SHP77 treated with DMSO at 0.1 percent for 48 hours (cell line): Measurements from ENCODE around the gene MAPK1.
"Not testable (repeated sequence)": the region's sequence is repeated elsewhere in the genome, so short reads cannot be mapped to it uniquely, and the experiment has no call there.

Experiments
- DNase-seq: peaks from one replicate; lab custom pipeline; 2025; lab: John Stamatoyannopoulos, UW

The MAPK1 gene

DNA sequence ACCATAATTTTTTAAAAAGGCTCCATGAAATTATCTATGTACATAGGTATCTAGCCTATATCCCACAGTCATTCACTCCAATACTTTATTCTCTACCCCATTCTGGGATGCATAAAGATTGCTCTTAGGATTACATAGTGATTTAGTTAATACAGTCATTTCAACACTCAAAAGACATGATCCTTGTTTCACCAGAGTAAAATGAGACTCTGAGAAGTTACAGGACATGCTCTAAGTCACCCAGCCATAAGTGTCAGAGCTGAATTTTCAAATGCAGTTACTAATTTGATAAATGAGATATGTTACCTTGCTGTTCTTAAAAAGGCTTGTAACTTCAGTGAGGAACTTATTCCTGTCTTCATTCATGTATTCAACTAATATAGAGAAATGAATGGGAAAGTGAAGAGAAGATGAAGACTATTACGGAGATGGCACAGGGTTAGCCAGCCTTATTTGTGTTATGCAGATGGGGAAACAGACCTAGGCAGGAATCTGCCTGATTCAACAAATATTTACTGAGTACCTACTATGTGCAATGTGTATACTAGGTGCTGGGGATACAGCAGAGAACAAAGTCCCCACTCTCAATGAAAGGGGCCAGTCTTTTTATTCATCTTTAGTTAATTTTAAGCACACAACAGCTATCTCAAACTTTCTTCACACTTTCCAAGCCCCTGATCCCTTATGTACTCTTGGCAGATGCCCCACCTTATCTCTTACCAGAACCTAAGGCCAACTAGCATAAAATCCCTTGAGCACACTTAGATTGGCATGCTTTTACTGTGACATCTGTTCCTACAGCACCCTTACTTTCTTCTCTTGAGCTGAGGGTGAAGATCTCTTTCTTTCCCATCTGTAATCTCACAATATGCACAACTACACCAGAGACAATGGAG, 21.6 kb downstream of the MAPK1 start:
- no peak for DNase-seq

- DNase-seq, result no peak
Observed at GRCh38 chr22:21842946-21843345, 24.5 kb downstream of the MAPK1 start.

DNA sequence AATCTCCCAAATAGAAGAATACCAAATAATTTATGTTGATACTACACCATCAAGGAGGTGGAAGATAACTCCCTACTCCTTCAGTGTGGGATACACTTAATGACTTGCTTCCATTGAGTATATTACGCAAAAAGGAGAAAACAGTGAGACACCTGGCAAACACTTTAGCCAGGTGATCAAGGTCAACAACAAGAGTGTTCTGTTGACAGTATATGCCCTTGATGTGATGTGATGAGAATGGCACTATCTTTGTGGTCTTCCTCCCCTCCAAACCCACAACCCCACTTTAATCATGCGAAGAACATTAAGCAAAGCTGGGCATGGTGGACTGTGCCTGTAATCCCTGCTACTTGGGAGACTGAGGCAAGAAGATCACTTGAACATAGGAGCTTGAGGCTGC, 26.0 kb downstream of the MAPK1 start:
- no peak for DNase-seq

- DNase-seq, result no peak
Observed at GRCh38 chr22:21840236-21840823, 27.1 kb downstream of the MAPK1 start.

DNA sequence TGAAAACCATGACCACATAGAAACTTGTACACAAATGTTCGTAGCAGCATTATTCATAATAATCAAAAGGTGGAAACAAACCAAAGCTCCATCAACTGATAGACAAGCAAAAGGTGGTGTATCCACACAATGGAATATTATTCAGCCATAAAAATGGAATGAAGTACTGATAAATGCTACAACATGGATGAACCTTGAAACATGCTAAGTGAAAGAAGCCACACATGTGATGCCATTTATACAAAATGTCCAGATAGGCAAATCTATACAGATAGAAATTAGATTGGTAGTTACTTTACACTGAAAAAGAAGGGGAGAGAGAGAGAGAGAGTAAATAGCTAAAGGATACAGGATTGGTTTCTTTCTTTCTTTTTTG, 27.7 kb downstream of the MAPK1 start:
- no peak for DNase-seq

- not testable (repeated sequence) for DNase-seq
Observed at GRCh38 chr22:21839104-21839764, 28.2 kb downstream of the MAPK1 start.

GRCh38 chr22:21837248-21837979, 30.0 kb downstream of the MAPK1 start:
- DNase-seq, result no peak

DNA sequence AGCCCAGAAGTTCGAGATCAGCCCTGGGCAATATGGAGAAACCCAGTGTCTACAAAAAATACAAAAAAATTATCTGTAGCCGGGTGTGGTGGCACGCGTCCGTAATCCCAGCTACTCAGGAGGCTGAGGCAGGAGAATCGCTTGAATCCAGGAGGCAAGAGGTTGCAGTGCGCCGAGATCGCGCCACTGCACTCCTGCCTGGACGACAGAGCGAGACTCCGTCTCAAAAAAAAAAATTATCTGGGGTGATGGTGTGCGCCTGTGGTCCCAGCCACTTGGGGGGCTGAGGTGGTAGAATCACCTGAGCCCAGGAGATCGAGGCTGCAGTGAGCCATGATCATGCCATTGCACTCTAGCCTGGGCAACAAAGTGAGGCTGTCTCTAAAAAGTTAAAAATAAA, 31.0 kb downstream of the MAPK1 start:
- not testable (repeated sequence) for DNase-seq

- DNase-seq, result no peak
Observed at GRCh38 chr22:21835378-21835777, 32.1 kb downstream of the MAPK1 start.

DNA sequence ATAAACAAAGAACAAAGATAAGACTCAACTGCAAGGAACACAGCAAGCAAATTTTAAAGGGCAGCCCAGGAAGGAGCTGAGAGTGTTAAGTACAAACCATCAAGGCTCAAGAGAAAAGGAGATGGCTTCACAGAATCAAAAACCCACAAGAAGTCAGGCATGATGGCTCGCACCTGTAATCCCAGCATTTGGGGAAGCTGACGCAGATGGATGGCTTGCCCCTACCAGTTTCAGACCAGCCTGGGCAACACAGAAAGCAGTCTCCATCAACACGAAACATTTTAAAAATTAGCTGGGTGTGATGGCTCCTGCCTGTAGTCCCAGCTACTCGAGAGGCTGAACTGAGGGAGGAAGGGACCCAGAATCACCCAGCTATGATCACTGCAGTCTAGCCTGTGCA, 32.6 kb downstream of the MAPK1 start:
- no peak for DNase-seq

GRCh38 chr22:21832291-21833290, 34.9 kb downstream of the MAPK1 start:
- DNase-seq, result no peak

- DNase-seq, result no peak
Observed at GRCh38 chr22:21829523-21829922, 37.9 kb downstream of the MAPK1 start.

GRCh38 chr22:21828268-21828638, 39.2 kb downstream of the MAPK1 start:
- DNase-seq, result no peak

DNA sequence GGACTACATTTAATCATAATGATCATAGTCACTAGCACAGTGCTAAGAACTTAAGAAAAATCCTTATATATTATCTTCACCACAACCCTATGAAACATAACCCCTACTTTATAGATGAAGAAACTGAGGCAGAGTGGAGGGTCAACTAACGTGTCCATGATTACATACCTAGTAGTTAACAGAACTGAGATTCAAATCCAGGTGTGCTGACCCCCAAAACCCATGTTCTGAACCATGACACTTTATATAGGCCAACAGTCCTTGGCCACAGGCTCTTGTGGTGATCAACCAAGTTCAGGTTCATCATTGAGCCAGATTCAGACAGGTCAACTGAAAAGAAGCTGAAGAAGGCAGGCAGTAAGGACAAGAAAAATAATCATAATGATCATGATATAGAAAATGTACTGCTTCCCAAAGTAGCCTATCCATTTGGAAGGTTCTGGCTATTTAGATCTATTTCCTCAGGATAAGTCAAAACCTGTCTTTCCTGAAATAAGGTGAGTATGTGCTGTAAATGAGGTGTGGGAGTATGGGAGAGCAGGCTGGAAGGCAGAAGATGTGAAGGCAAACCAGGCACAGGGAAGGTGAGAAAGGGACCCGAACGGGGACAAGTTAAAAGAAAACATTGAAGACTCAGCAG, 39.7 kb downstream of the MAPK1 start:
- DNase-seq, result no peak

GRCh38 chr22:21826204-21826603, 41.2 kb downstream of the MAPK1 start:
- DNase-seq, result no peak

GRCh38 chr22:21824962-21825361, 42.5 kb downstream of the MAPK1 start:
- DNase-seq, result not testable (repeated sequence)

GRCh38 chr22:21824445-21824912, 43.0 kb downstream of the MAPK1 start:
- DNase-seq, result no peak

DNA sequence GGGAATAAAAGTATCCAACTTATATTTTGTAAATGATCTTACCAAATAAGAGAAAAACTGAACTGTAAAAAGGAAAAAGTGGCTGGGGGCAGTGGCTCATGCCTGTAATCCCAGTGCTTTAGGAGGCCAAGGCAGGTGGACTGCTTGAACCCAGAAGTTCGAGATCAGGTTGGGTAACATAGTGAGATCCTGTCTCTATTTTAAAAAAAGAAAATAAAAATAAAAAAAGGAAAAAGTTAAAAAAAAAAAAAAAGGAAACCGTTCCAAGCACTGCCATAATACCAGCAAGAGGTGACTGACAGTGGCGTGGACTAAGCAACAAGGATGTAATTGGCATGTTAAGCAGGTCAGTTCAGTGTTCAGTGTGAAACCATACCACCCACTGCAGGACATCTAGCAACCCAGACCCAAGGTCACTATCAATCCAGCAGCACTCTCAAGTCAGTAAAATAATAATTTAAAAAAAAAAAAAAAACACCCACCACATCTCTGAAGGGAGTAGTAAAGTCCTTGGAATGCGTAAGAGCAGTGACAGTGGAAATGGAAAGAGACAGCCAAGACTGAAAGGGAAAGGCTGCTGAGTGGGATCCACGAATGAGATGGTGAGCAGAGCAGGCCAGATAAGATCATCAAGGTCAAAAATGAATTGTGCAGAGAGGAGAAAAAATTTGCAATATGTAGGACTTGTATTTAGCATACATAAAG, 43.6 kb downstream of the MAPK1 start:
- no peak for DNase-seq

DNA sequence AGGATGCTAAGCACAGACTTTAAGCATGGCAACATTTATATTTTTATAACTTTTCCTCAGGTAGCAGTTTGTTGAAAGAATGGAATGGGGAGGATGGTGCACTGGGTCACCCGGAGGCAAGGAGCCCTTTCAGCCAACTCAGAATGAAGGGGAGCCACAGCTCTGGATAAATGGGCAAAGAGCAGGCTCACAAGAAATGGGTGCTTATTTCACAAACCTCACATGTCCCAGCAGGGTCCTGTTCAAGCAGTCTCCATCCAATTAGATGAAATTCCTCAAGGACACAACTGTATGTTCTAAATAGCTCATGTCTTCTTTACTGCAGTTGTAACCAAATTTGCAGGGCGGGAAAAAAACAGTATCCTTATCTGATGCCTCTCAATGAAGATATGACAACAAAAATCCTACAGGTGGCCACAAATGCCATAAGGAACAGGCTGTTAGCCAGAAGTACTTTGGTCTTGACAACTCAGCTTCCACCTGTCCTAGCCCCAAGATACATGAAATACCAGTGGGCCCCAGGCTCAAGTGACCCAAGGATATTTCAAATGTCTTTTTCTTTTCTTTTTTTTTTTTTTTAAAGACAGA, 48.2 kb downstream of the MAPK1 start:
- DNase-seq, result no peak
